H9 (cell line): ENCODE measurements around the gene CFAP77. TPM values are rescaled to one million over a fixed set of nuclear protein-coding genes. Genes with fewer than 3 reads are reported as not detected.

Source experiments
- DNase-seq: peaks from one replicate; pipeline ENCODE4 v3.0.0-alpha.2; 2017
- H2AFZ ChIP-seq: one replicate; pipeline ENCODE4 v1.6.1; 2013; ENCODE audit warnings: mild to moderate bottlenecking, low read length, control low read depth, moderate library complexity
- H2AK5ac ChIP-seq: 2 replicates; pipeline ENCODE4 v1.6.1; 2013; ENCODE audit warnings: low read length, control low read depth, mixed read lengths; ENCODE audit not compliant: insufficient read length
- H2BK120ac ChIP-seq: one replicate; pipeline ENCODE4 v1.6.1; 2013; ENCODE audit warnings: low read depth, mild to moderate bottlenecking, low read length, control low read depth, inconsistent platforms; ENCODE audit not compliant: poor library complexity, severe bottlenecking
- H2BK12ac ChIP-seq: 2 replicates; pipeline ENCODE4 v1.6.1; 2013; ENCODE audit warnings: low read length, control low read depth, mixed read lengths, low read depth; ENCODE audit not compliant: insufficient read length
- H2BK15ac ChIP-seq: 2 replicates; pipeline ENCODE4 v1.6.1; 2013; ENCODE audit warnings: low read depth, low read length, control low read depth
- H2BK20ac ChIP-seq: one replicate; pipeline ENCODE4 v1.6.1; 2013; ENCODE audit warnings: low read depth, mild to moderate bottlenecking, low read length, control low read depth, inconsistent platforms; ENCODE audit not compliant: poor library complexity, severe bottlenecking
- H2BK5ac ChIP-seq: 2 replicates; pipeline ENCODE4 v1.6.1; 2013; ENCODE audit warnings: low read length, control low read depth, mixed read lengths; ENCODE audit not compliant: insufficient read length
- H3K14ac ChIP-seq: 2 replicates; pipeline ENCODE4 v1.6.1; 2013; ENCODE audit warnings: low read length, control low read depth; ENCODE audit not compliant: insufficient read depth
- H3K18ac ChIP-seq: 2 replicates; pipeline ENCODE4 v1.6.1; 2013; ENCODE audit warnings: low read depth, mild to moderate bottlenecking, mixed read lengths, low read length, control low read depth; ENCODE audit not compliant: insufficient read length
- H3K23ac ChIP-seq: 2 replicates; pipeline ENCODE4 v1.6.1; 2013; ENCODE audit warnings: low read length, control low read depth, mixed read lengths, low read depth; ENCODE audit not compliant: insufficient read length
- H3K23me2 ChIP-seq: 2 replicates; pipeline ENCODE4 v1.6.1; 2013; ENCODE audit warnings: low read depth, mild to moderate bottlenecking, mixed read lengths, low read length, control low read depth; ENCODE audit not compliant: insufficient read length, poor library complexity, severe bottlenecking
- H3K27ac ChIP-seq: 2 replicates; pipeline ENCODE4 v1.5.1; 2013; ENCODE audit warnings: low read length, control low read depth, mixed read lengths, low read depth; ENCODE audit not compliant: insufficient read length
- H3K27me3 ChIP-seq: 2 replicates; pipeline ENCODE4 v1.6.1; 2013; ENCODE audit warnings: low read length, control low read depth, inconsistent platforms; ENCODE audit not compliant: insufficient read depth
- H3K4ac ChIP-seq: 2 replicates; pipeline ENCODE4 v1.6.1; 2013; ENCODE audit warnings: low read depth, mild to moderate bottlenecking, control low read depth, inconsistent platforms, low read length, moderate library complexity
- H3K4me1 ChIP-seq: 2 replicates; pipeline ENCODE4 v1.6.1; 2013; ENCODE audit warnings: low read length, control low read depth, inconsistent platforms; ENCODE audit not compliant: insufficient read depth
- H3K4me2 ChIP-seq: 2 replicates; pipeline ENCODE4 v1.6.1; 2013; ENCODE audit warnings: low read length, control low read depth, mixed read lengths; ENCODE audit not compliant: insufficient read length, insufficient read depth
- H3K56ac ChIP-seq: 2 replicates; pipeline ENCODE4 v1.6.1; 2013; ENCODE audit warnings: low read depth, mild to moderate bottlenecking, mixed read lengths, low read length, control low read depth; ENCODE audit not compliant: insufficient read length
- H3K79me1 ChIP-seq: 2 replicates; pipeline ENCODE4 v1.6.1; 2013; ENCODE audit warnings: low read depth, mild to moderate bottlenecking, moderate library complexity, low read length, control low read depth, inconsistent platforms; ENCODE audit not compliant: insufficient read depth, poor library complexity, severe bottlenecking
- H3K79me2 ChIP-seq: 2 replicates; pipeline ENCODE4 v1.6.1; 2013; ENCODE audit warnings: low read length, control low read depth, inconsistent platforms; ENCODE audit not compliant: insufficient read depth
- H3K9ac ChIP-seq: 2 replicates; pipeline ENCODE4 v1.6.1; 2013; ENCODE audit warnings: low read length, control low read depth, mixed read lengths; ENCODE audit not compliant: insufficient read length; ENCODE audit errors: extremely low read depth
- H3K9me3 ChIP-seq: one replicate; pipeline ENCODE4 v1.6.1; 2013; ENCODE audit warnings: low read depth, low read length, inconsistent platforms; ENCODE audit not compliant: control insufficient read depth
- H3T11ph ChIP-seq: one replicate; pipeline ENCODE4 v1.6.1; 2013; ENCODE audit warnings: mild to moderate bottlenecking, low read length, control low read depth, inconsistent platforms
- H4K20me1 ChIP-seq: one replicate; pipeline ENCODE4 v1.6.1; 2013; ENCODE audit not compliant: control insufficient read depth, insufficient read length, insufficient read depth
- H4K5ac ChIP-seq: 2 replicates; pipeline ENCODE4 v1.6.1; 2013; ENCODE audit warnings: low read depth, mild to moderate bottlenecking, mixed read lengths, low read length, control low read depth; ENCODE audit not compliant: insufficient read length
- H4K8ac ChIP-seq: replicated peaks from 2 replicates; pipeline ENCODE4 v1.6.1; 2013; ENCODE audit warnings: low read length, control low read depth, mixed read lengths, low read depth; ENCODE audit not compliant: insufficient read length
- H4K91ac ChIP-seq: 2 replicates; pipeline ENCODE4 v1.6.1; 2013; ENCODE audit warnings: low read depth, mild to moderate bottlenecking, moderate library complexity, mixed read lengths, low read length, control low read depth; ENCODE audit not compliant: insufficient read length
- H3K27ac Mint-ChIP-seq, 3 experiments: 2 replicates in 2 of 3; 3 replicates in 1 of 3; pipeline ENCODE4 v1.8.0; 2020 to 2021; ENCODE audit warnings: mixed read lengths in 3 of 3, mild to moderate bottlenecking in 1 of 3, moderate library complexity in 1 of 3
- H3K27me3 Mint-ChIP-seq: 2 replicates; pipeline ENCODE4 v1.8.0; 2021; ENCODE audit warnings: low read depth, mild to moderate bottlenecking, moderate library complexity, mixed read lengths
- H3K36me3 Mint-ChIP-seq, 3 experiments: 2 replicates in 2 of 3; 3 replicates in 1 of 3; pipeline ENCODE4 v1.8.0; 2020 to 2021; ENCODE audit warnings: low read depth in 3 of 3, mixed read lengths in 3 of 3; ENCODE audit not compliant: insufficient read depth in 1 of 3
- H3K4me1 Mint-ChIP-seq, 2 experiments: 2 replicates each; pipeline ENCODE4 v1.8.0; 2020; ENCODE audit warnings: mixed read lengths in 2 of 2
- H3K4me3 Mint-ChIP-seq, 2 experiments: 2 replicates in 1 of 2; 3 replicates in 1 of 2; pipeline ENCODE4 v1.8.0; 2020 to 2021; ENCODE audit warnings: mild to moderate bottlenecking in 2 of 2, mixed read lengths in 2 of 2, moderate library complexity in 1 of 2
- H3K9me3 Mint-ChIP-seq, 2 experiments: 2 replicates in 1 of 2; 3 replicates in 1 of 2; pipeline ENCODE4 v1.8.0; 2020; ENCODE audit warnings: mild to moderate bottlenecking in 2 of 2, mixed read lengths in 2 of 2, moderate library complexity in 1 of 2
- WGBS: extraction: QIAGEN DNeasy Blood & Tissue Kit; methylation state at CpG from one replicate; pipeline ENCODE4 v1.1.7; 2013; ENCODE audit warnings: missing lambda C conversion rate, low lambda C conversion rate, mixed read lengths; ENCODE audit not compliant: insufficient read length; ENCODE audit errors: extremely low coverage; 5-methylcytosine and 5-hydroxymethylcytosine counted together
- total RNA-seq: library from RNA; stranded (reverse); gene quantifications from 2 replicates; pipeline ENCODE4 v1.2.1, GENCODE V29; 2021
- TF ChIP-seq, protein P1 (sequence below): fragments of 200-600 bp; sonication (generic); conservative IDR thresholded peaks from 3 replicates; pipeline ENCODE4 v1.8.0; 2021; ENCODE audit warnings: antibody characterized with exemption, mild to moderate bottlenecking

The CFAP77 gene
- total RNA-seq, 1 experiment from 2014 or later, result 0.72 TPM

DNA sequence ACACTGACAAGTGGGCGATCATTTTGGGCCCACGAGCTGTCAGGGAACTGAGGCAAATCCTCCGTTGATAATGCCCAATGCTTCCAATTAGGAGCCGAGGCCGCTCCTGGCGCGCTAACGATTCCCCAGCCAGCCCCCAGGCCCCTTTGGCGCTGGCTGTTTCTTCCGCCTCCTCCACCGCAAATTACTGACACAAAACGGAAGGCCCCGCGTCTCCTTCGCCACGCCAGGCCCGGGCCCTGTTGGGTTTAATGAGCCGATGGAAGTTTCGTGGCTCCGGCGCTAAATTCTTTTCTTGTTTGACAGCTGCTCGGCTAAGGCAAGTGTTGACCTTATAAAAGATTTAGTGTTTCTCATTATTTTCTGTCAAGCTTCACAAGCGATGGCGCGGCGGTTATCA, 146.7 kb downstream of the CFAP77 start:
- H2AFZ ChIP-seq, result no peak overlapping the region
- no peak overlapping the region for H2BK20ac ChIP-seq
- TF ChIP-seq, protein P1, sequence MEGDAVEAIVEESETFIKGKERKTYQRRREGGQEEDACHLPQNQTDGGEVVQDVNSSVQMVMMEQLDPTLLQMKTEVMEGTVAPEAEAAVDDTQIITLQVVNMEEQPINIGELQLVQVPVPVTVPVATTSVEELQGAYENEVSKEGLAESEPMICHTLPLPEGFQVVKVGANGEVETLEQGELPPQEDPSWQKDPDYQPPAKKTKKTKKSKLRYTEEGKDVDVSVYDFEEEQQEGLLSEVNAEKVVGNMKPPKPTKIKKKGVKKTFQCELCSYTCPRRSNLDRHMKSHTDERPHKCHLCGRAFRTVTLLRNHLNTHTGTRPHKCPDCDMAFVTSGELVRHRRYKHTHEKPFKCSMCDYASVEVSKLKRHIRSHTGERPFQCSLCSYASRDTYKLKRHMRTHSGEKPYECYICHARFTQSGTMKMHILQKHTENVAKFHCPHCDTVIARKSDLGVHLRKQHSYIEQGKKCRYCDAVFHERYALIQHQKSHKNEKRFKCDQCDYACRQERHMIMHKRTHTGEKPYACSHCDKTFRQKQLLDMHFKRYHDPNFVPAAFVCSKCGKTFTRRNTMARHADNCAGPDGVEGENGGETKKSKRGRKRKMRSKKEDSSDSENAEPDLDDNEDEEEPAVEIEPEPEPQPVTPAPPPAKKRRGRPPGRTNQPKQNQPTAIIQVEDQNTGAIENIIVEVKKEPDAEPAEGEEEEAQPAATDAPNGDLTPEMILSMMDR, result no peak
- H3K4me2 ChIP-seq, result no peak overlapping the region
- no peak overlapping the region for H2AK5ac ChIP-seq
- no peak overlapping the region for H4K91ac ChIP-seq
- H3K27ac ChIP-seq, result no peak overlapping the region
- no peaks in the 10 kb centered on the region for H3K79me1 ChIP-seq
- H4K20me1 ChIP-seq, result no peaks in the 10 kb centered on the region
- Mint-ChIP-seq H3K27me3 (peaks cover 14% of the 10 kb centered on the region), H3K27ac (no peak overlapping the region), H3K4me3 (no peak overlapping the region), H3K9me3 (peaks cover 9 to 10% of the 10 kb centered on the region in 2 experiments), H3K4me1 (peaks cover 9 to 33% of the 10 kb centered on the region in 2 experiments), H3K36me3 (peaks cover 0 to 8% (median 6%) of the 10 kb centered on the region in 3 experiments; a peak in 6 of 7 replicates)
- no peak overlapping the region for H4K8ac ChIP-seq
- H3K79me2 ChIP-seq, result no peaks in the 10 kb centered on the region
- H4K5ac ChIP-seq, result no peak overlapping the region
- H3K4me1 ChIP-seq, result no peaks in the 10 kb centered on the region; the same call in 1 of the 2 replicates
- no peak overlapping the region for H2BK12ac ChIP-seq
- no peaks in the 10 kb centered on the region for H3K23me2 ChIP-seq
- H3K14ac ChIP-seq, result no peak overlapping the region
- H3K23ac ChIP-seq, result no peak overlapping the region
- H3K18ac ChIP-seq, result no peak overlapping the region
- no peak overlapping the region for H3T11ph ChIP-seq
- H2BK120ac ChIP-seq, result no peak overlapping the region
- H3K56ac ChIP-seq, result no peak overlapping the region
- no peak overlapping the region for H2BK5ac ChIP-seq
- H3K9me3 ChIP-seq, result no peaks in the 10 kb centered on the region
- DNase-seq, result no peak
- H2BK15ac ChIP-seq, result no peak overlapping the region
- H3K9ac ChIP-seq, result no peak overlapping the region
- H3K4ac ChIP-seq, result no peak overlapping the region
- H3K27me3 ChIP-seq, result no peaks in the 10 kb centered on the region
- no CpG with 5 or more reads among the region's 26 CpGs for WGBS
